DOHH2 (cell line): Measurements from ENCODE around the gene PHACTR1.

ENCODE experiments used
- H3F3A ChIP-seq: fragments of 200-600 bp; sonication (generic), shearing (Covaris generic); 2 replicates; pipeline ENCODE4 v1.6.0; 2016; ENCODE audit warnings: antibody characterized with exemption, mild to moderate bottlenecking; ENCODE audit not compliant: control insufficient read depth, insufficient read depth
- H3K27ac ChIP-seq: fragments of 200-600 bp; sonication (generic); 2 replicates; pipeline ENCODE4 v1.5.1; 2014; ENCODE audit warnings: low read depth, mild to moderate bottlenecking, low read length, moderate library complexity
- H3K27me3 ChIP-seq: fragments of 200-600 bp; sonication (generic); 2 replicates; pipeline ENCODE4 v1.6.1; 2014; ENCODE audit warnings: mild to moderate bottlenecking, low read length, mixed read lengths; ENCODE audit not compliant: control insufficient read depth
- H3K36me3 ChIP-seq: fragments of 200-600 bp; sonication (generic); 2 replicates; pipeline ENCODE4 v1.6.1; 2014; ENCODE audit warnings: mild to moderate bottlenecking, low read length, moderate library complexity, mixed read lengths; ENCODE audit not compliant: control insufficient read depth
- H3K4me1 ChIP-seq: fragments of 200-600 bp; sonication (generic); 2 replicates; pipeline ENCODE4 v1.6.1; 2014; ENCODE audit warnings: mild to moderate bottlenecking, low read length, mixed read lengths; ENCODE audit not compliant: control insufficient read depth
- H3K4me2 ChIP-seq: fragments of 200-600 bp; sonication (generic); 2 replicates; pipeline ENCODE4 v1.6.0; 2014; ENCODE audit warnings: mild to moderate bottlenecking, low read length, moderate library complexity
- H3K4me3 ChIP-seq: fragments of 200-600 bp; sonication (generic); 2 replicates; pipeline ENCODE4 v1.5.1; 2014; ENCODE audit warnings: mild to moderate bottlenecking, low read length, mixed read lengths
- H3K79me2 ChIP-seq: fragments of 200-600 bp; sonication (generic); 2 replicates; pipeline ENCODE4 v1.6.1; 2014; ENCODE audit warnings: mild to moderate bottlenecking, low read length, mixed read lengths; ENCODE audit not compliant: control insufficient read depth
- H3K9me2 ChIP-seq: fragments of 200-600 bp; sonication (generic); replicated peaks from 2 replicates; pipeline ENCODE4 v1.6.1; 2014; ENCODE audit warnings: mild to moderate bottlenecking, low read length, mixed read lengths; ENCODE audit not compliant: control insufficient read depth
- H3K9me3 ChIP-seq: fragments of 200-600 bp; sonication (generic); 2 replicates; pipeline ENCODE4 v1.6.1; 2014; ENCODE audit warnings: antibody characterized with exemption, low read length, mixed read lengths; ENCODE audit not compliant: control insufficient read depth, insufficient read depth
- H4K20me1 ChIP-seq: fragments of 200-600 bp; sonication (generic); 2 replicates; pipeline ENCODE4 v1.6.0; 2014; ENCODE audit warnings: low read depth, mild to moderate bottlenecking, antibody characterized with exemption, low read length, moderate library complexity; ENCODE audit not compliant: control insufficient read depth, insufficient read depth
- CTCF ChIP-seq: fragments of 200-600 bp; sonication (generic); IDR thresholded peaks from one replicate; pipeline ENCODE4 v1.5.1; 2014; ENCODE audit warnings: antibody characterized with exemption, mild to moderate bottlenecking, low read depth, low read length; ENCODE audit not compliant: poor library complexity, severe bottlenecking
- EZH2phosphoT487 ChIP-seq: fragments of 200-600 bp; sonication (generic); IDR thresholded peaks from 2 replicates; pipeline ENCODE4 v1.6.1; 2017; ENCODE audit warnings: borderline replicate concordance, mild to moderate bottlenecking, antibody characterized with exemption, low read length, moderate library complexity, mixed read lengths

PHACTR1 gene

GRCh38 chr6:12776291-12776690 lies 59.7 kb downstream of the PHACTR1 start:
- Histone ChIP-seq H3F3A (no peaks in the 10 kb centered on the region), H3K27ac (no peak overlapping the region)
- no peak for TF ChIP-seq EZH2phosphoT487
- no peak for TF ChIP-seq CTCF

DNA sequence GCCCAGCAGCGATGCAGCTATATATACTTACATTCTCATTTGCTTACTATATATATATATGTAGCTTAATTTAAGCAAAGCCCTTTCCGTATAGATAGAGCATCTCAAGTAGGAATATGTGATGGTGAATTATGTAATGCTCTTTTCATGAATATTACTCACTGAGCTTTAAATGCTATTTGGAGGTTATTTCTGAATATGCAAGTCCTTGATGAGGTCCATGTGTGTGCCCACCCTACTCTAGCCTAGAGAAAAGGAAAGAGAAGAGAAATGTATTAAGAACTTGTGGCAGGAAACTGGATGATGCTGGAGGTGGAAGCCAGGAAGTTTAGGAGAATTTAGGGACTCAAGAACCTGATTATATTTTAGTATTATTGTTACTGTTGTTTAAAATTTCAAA lies 63.2 kb downstream of the PHACTR1 start:
- H3F3A ChIP-seq = no peaks in the 10 kb centered on the region
- no peak overlapping the region for H3K4me3 ChIP-seq
- no peaks in the 10 kb centered on the region for H3K79me2 ChIP-seq
- no peak overlapping the region for H3K4me2 ChIP-seq
- H3K27ac ChIP-seq = no peak overlapping the region
- no peaks in the 10 kb centered on the region for H3K4me1 ChIP-seq
- TF ChIP-seq EZH2phosphoT487 (no peak), CTCF (no peak)
- H3K27me3 ChIP-seq = no peaks in the 10 kb centered on the region
- no peaks in the 10 kb centered on the region for H3K9me2 ChIP-seq
- no peaks in the 10 kb centered on the region for H4K20me1 ChIP-seq
- no peaks in the 10 kb centered on the region for H3K36me3 ChIP-seq
- no peaks in the 10 kb centered on the region for H3K9me3 ChIP-seq

More at GRCh38 chr6:12776291-12776690, 59.7 kb downstream of the PHACTR1 start:
- no peaks in the 10 kb centered on the region for H3K9me2 ChIP-seq
- H3K27me3 ChIP-seq = no peaks in the 10 kb centered on the region
- no peak overlapping the region for H3K4me2 ChIP-seq
- H3K36me3 ChIP-seq = no peaks in the 10 kb centered on the region
- H3K4me3 ChIP-seq = no peak overlapping the region
- H4K20me1 ChIP-seq = no peaks in the 10 kb centered on the region
- no peaks in the 10 kb centered on the region for H3K79me2 ChIP-seq
- H3K9me3 ChIP-seq = no peaks in the 10 kb centered on the region
- H3K4me1 ChIP-seq = no peaks in the 10 kb centered on the region

DNA sequence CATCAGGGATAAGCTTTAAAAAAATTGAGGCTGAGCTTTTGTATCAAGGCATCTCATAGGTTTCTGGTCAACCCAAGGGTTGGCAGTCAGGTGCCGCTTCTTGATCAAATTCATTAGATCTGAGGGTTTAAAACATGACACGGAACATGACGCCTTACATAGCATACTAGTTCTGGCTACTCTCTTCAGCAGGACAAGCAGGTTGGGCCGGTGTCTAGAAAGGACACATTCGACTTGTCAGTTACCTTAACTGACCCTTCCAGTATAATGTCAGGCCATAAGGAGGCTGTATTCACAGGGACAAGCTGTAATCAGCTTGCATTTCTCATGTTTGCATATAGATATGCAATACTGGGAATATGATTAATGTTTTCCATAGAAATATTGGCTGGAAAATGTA lies 65.6 kb downstream of the PHACTR1 start:
- no peaks in the 10 kb centered on the region for H3K9me3 ChIP-seq
- TF ChIP-seq EZH2phosphoT487 (no peak), CTCF (no peak)
- H3K79me2 ChIP-seq = no peaks in the 10 kb centered on the region
- no peak overlapping the region for H3K4me2 ChIP-seq
- H3K36me3 ChIP-seq = no peaks in the 10 kb centered on the region
- no peak overlapping the region for H3K27ac ChIP-seq
- no peaks in the 10 kb centered on the region for H3F3A ChIP-seq
- H3K4me3 ChIP-seq = no peak overlapping the region
- H3K9me2 ChIP-seq = no peaks in the 10 kb centered on the region
- no peaks in the 10 kb centered on the region for H4K20me1 ChIP-seq
- H3K4me1 ChIP-seq = no peaks in the 10 kb centered on the region
- no peaks in the 10 kb centered on the region for H3K27me3 ChIP-seq

DNA sequence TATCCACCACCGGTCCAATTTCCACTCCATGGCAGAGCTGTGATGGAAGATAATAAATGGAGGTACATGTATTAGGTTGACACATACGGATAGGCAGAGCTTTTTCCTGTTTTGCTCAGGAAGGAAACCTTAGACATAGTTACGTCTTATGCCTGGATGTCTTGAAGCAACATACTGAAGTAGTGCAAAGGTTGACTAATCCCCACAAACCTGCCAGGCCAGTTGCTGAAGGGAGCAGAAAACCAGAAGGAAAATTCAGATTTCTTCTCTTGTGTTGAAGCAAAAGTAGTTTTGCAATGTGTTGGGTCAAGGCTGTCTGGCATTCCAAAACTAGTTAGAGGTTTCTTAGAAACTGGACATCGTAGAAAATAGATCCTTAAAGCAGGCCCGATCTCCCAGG lies 68.7 kb downstream of the PHACTR1 start:
- no peaks in the 10 kb centered on the region for H3F3A ChIP-seq
- no peaks in the 10 kb centered on the region for H3K79me2 ChIP-seq
- no peak overlapping the region for H3K27ac ChIP-seq
- no peaks in the 10 kb centered on the region for H3K36me3 ChIP-seq
- no peak overlapping the region for H3K4me2 ChIP-seq
- no peaks in the 10 kb centered on the region for H3K4me1 ChIP-seq
- H3K9me2 ChIP-seq = no peaks in the 10 kb centered on the region
- no peaks in the 10 kb centered on the region for H3K27me3 ChIP-seq
- TF ChIP-seq CTCF (no peak), EZH2phosphoT487 (no peak)
- H3K9me3 ChIP-seq = no peaks in the 10 kb centered on the region
- H3K4me3 ChIP-seq = no peak overlapping the region
- H4K20me1 ChIP-seq = no peaks in the 10 kb centered on the region
